ENCODE data around the gene SLC6A3.

Gene SLC6A3

GRCh38 chr5:1343931-1344901 lies 101.0 kb downstream of the SLC6A3 start:
- Histone ChIP-seq H3K27me3 (ENCODE audit: control insufficient read depth, insufficient read depth, low read length) (no peaks in the 10 kb centered on the region), H3K4me3 (ENCODE audit: low read depth, low read length) (peak overlapping the region; percentile 62), H3K27ac (peak overlapping the region; percentile 1), H3K9me3 (ENCODE audit: control insufficient read depth, low read length) (no peaks in the 10 kb centered on the region), H2AFZ (peak overlapping the region; percentile 51), H3K4me1 (no peaks in the 10 kb centered on the region), H3K79me2 (peaks cover 2% of the 10 kb centered on the region), H3K4me2 (ENCODE audit: low read length) (peak overlapping the region; percentile 91), H3K36me3 (ENCODE audit: control insufficient read depth, insufficient read depth, low read length) (no peaks in the 10 kb centered on the region), H3K9ac (peak overlapping the region; percentile 41)
- TF ChIP-seq, protein P1, sequence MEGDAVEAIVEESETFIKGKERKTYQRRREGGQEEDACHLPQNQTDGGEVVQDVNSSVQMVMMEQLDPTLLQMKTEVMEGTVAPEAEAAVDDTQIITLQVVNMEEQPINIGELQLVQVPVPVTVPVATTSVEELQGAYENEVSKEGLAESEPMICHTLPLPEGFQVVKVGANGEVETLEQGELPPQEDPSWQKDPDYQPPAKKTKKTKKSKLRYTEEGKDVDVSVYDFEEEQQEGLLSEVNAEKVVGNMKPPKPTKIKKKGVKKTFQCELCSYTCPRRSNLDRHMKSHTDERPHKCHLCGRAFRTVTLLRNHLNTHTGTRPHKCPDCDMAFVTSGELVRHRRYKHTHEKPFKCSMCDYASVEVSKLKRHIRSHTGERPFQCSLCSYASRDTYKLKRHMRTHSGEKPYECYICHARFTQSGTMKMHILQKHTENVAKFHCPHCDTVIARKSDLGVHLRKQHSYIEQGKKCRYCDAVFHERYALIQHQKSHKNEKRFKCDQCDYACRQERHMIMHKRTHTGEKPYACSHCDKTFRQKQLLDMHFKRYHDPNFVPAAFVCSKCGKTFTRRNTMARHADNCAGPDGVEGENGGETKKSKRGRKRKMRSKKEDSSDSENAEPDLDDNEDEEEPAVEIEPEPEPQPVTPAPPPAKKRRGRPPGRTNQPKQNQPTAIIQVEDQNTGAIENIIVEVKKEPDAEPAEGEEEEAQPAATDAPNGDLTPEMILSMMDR (IDR thresholded peaks at IDR 0.05), result no peak

- no peak overlapping the region for H2AFZ ChIP-seq
- no peaks in the 10 kb centered on the region for H3K36me3 ChIP-seq (ENCODE audit: control insufficient read depth, insufficient read depth, low read length)
- no peak overlapping the region for H3K27ac ChIP-seq
- H3K4me3 ChIP-seq (ENCODE audit: low read depth, low read length), result no peak overlapping the region
- H3K79me2 ChIP-seq, result peaks cover 2% of the 10 kb centered on the region
- no peaks in the 10 kb centered on the region for H3K27me3 ChIP-seq (ENCODE audit: control insufficient read depth, insufficient read depth, low read length)
- H3K9me3 ChIP-seq (ENCODE audit: control insufficient read depth, low read length), result no peaks in the 10 kb centered on the region
- H3K4me2 ChIP-seq (ENCODE audit: low read length), result no peak overlapping the region
- no peak overlapping the region for H3K9ac ChIP-seq
- TF ChIP-seq, protein P1 (IDR thresholded peaks at IDR 0.05), result no peak
- no peaks in the 10 kb centered on the region for H3K4me1 ChIP-seq
Observed at GRCh38 chr5:1343315-1343751, 101.9 kb downstream of the SLC6A3 start.

All from parathyroid adenoma (tissue), 2 donors.